Skeletal muscle tissue (tissue), 4 donors: ENCODE data around the gene CMTR2. TPM values are rescaled to one million over a fixed set of nuclear protein-coding genes. Genes with fewer than 3 reads are reported as not detected.

Source experiments
- H3K27ac ChIP-seq: one replicate; pipeline ENCODE4 v1.7.0; 2013; ENCODE audit warnings: mild to moderate bottlenecking, low read depth, low read length, inconsistent platforms
- H3K27me3 ChIP-seq, 3 donors: one replicate each; pipeline ENCODE4 v1.7.0; 2013; ENCODE audit warnings: low read length in 3 of 3; ENCODE audit not compliant: control insufficient read depth in 3 of 3, insufficient read depth in 3 of 3
- H3K36me3 ChIP-seq, 3 donors: one replicate each; pipeline ENCODE4 v1.7.0; 2013; ENCODE audit warnings: low read length in 3 of 3; ENCODE audit not compliant: control insufficient read depth in 3 of 3, insufficient read depth in 3 of 3
- H3K4me1 ChIP-seq, 3 donors: one replicate each; pipeline ENCODE4 v1.7.0; 2013; ENCODE audit warnings: low read length in 3 of 3, mild to moderate bottlenecking in 3 of 3; ENCODE audit not compliant: control insufficient read depth in 3 of 3, insufficient read depth in 3 of 3
- H3K4me3 ChIP-seq, 3 donors: one replicate each; pipeline ENCODE4 v1.7.0; 2013; ENCODE audit warnings: low read length in 3 of 3
- H3K9ac ChIP-seq, 3 donors: one replicate each; pipeline ENCODE4 v1.7.0; 2013; ENCODE audit warnings: low read length in 3 of 3, mild to moderate bottlenecking in 3 of 3, moderate library complexity in 2 of 3, low read depth in 1 of 3
- H3K9me3 ChIP-seq, 3 donors: one replicate each; pipeline ENCODE4 v1.7.0; 2013; ENCODE audit warnings: low read length in 3 of 3; ENCODE audit not compliant: control insufficient read depth in 3 of 3
- total RNA-seq: library from RNA; depleted of rRNA; stranded (reverse); fragments of >200 nt; gene quantifications from one replicate; pipeline ENCODE4 v1.2.3, GENCODE V29; 2014
- donor health status: Osteomylitis.

Gene CMTR2
- total RNA-seq, 1 donor from 2014 or later = 26.1 TPM

- H3K9ac ChIP-seq = no peak overlapping the region
- no peaks in the 10 kb centered on the region for H3K27me3 ChIP-seq
- no peaks in the 10 kb centered on the region for H3K36me3 ChIP-seq
- no peak overlapping the region for H3K4me3 ChIP-seq
- H3K4me1 ChIP-seq = no peaks in the 10 kb centered on the region
- H3K9me3 ChIP-seq = no peaks in the 10 kb centered on the region
- no peak overlapping the region for H3K27ac ChIP-seq
Measured at GRCh38 chr16:71258372-71258771, 30.8 kb downstream of the CMTR2 start.

- no peaks in the 10 kb centered on the region for H3K36me3 ChIP-seq
- no peak overlapping the region for H3K9ac ChIP-seq
- no peaks in the 10 kb centered on the region for H3K27me3 ChIP-seq
- no peak overlapping the region for H3K4me3 ChIP-seq
- no peak overlapping the region for H3K27ac ChIP-seq
- H3K4me1 ChIP-seq = no peaks in the 10 kb centered on the region
- H3K9me3 ChIP-seq = no peaks in the 10 kb centered on the region
Measured at GRCh38 chr16:71257768-71258167, 31.4 kb downstream of the CMTR2 start.

GRCh38 chr16:71255721-71256120 lies 33.5 kb downstream of the CMTR2 start:
- Histone ChIP-seq H3K4me1 (no peaks in the 10 kb centered on the region), H3K9me3 (no peaks in the 10 kb centered on the region), H3K27me3 (no peaks in the 10 kb centered on the region), H3K36me3 (no peaks in the 10 kb centered on the region), H3K4me3 (no peak overlapping the region), H3K9ac (no peak overlapping the region), H3K27ac (no peak overlapping the region)

GRCh38 chr16:71254832-71255525 lies 34.2 kb downstream of the CMTR2 start:
- no peak overlapping the region for H3K9ac ChIP-seq
- H3K27me3 ChIP-seq = no peaks in the 10 kb centered on the region
- H3K9me3 ChIP-seq = no peaks in the 10 kb centered on the region
- no peak overlapping the region for H3K27ac ChIP-seq
- no peak overlapping the region for H3K4me3 ChIP-seq
- H3K36me3 ChIP-seq = no peaks in the 10 kb centered on the region
- no peaks in the 10 kb centered on the region for H3K4me1 ChIP-seq

GRCh38 chr16:71250461-71251235 lies 38.6 kb downstream of the CMTR2 start:
- no peak overlapping the region for H3K4me3 ChIP-seq
- H3K36me3 ChIP-seq = no peaks in the 10 kb centered on the region
- H3K9ac ChIP-seq = no peak overlapping the region
- H3K27ac ChIP-seq = no peak overlapping the region
- H3K27me3 ChIP-seq = no peaks in the 10 kb centered on the region
- H3K4me1 ChIP-seq = no peaks in the 10 kb centered on the region
- no peaks in the 10 kb centered on the region for H3K9me3 ChIP-seq

- no peaks in the 10 kb centered on the region for H3K4me1 ChIP-seq
- H3K27ac ChIP-seq = no peak overlapping the region
- no peaks in the 10 kb centered on the region for H3K36me3 ChIP-seq
- H3K27me3 ChIP-seq = no peaks in the 10 kb centered on the region
- no peak overlapping the region for H3K9ac ChIP-seq
- H3K9me3 ChIP-seq = no peaks in the 10 kb centered on the region
- H3K4me3 ChIP-seq = no peak overlapping the region
Measured at GRCh38 chr16:71249399-71249798, 39.8 kb downstream of the CMTR2 start.

GRCh38 chr16:71247478-71247877 lies 41.7 kb downstream of the CMTR2 start:
- Histone ChIP-seq H3K36me3 (no peaks in the 10 kb centered on the region), H3K9me3 (no peaks in the 10 kb centered on the region), H3K4me3 (no peak overlapping the region), H3K4me1 (no peaks in the 10 kb centered on the region), H3K27me3 (no peaks in the 10 kb centered on the region), H3K9ac (no peak overlapping the region), H3K27ac (no peak overlapping the region)

- H3K4me3 ChIP-seq = no peak overlapping the region
- no peak overlapping the region for H3K9ac ChIP-seq
- H3K27ac ChIP-seq = no peak overlapping the region
- H3K4me1 ChIP-seq = no peaks in the 10 kb centered on the region
- no peaks in the 10 kb centered on the region for H3K9me3 ChIP-seq
- H3K36me3 ChIP-seq = no peaks in the 10 kb centered on the region
- H3K27me3 ChIP-seq = no peaks in the 10 kb centered on the region
Measured at GRCh38 chr16:71246309-71246708, 42.9 kb downstream of the CMTR2 start.

GRCh38 chr16:71244521-71244920 lies 44.7 kb downstream of the CMTR2 start:
- H3K9ac ChIP-seq = no peak overlapping the region
- H3K4me3 ChIP-seq = no peak overlapping the region
- no peak overlapping the region for H3K27ac ChIP-seq
- no peaks in the 10 kb centered on the region for H3K36me3 ChIP-seq
- H3K9me3 ChIP-seq = no peaks in the 10 kb centered on the region
- H3K4me1 ChIP-seq = no peaks in the 10 kb centered on the region
- H3K27me3 ChIP-seq = no peaks in the 10 kb centered on the region

- Histone ChIP-seq H3K27me3 (no peaks in the 10 kb centered on the region), H3K4me1 (no peaks in the 10 kb centered on the region), H3K36me3 (no peaks in the 10 kb centered on the region)
Measured at GRCh38 chr16:71242601-71243000, 46.6 kb downstream of the CMTR2 start.

More at GRCh38 chr16:71242601-71243000, 46.6 kb downstream of the CMTR2 start:
- no peak overlapping the region for H3K4me3 ChIP-seq
- H3K9ac ChIP-seq = no peak overlapping the region
- no peaks in the 10 kb centered on the region for H3K9me3 ChIP-seq
- H3K27ac ChIP-seq = no peak overlapping the region
